CD4-positive, CD25-positive, alpha-beta regulatory T cell (primary cell): ENCODE data around the gene TNS1. TPM values are rescaled to one million over a fixed set of nuclear protein-coding genes. Genes with fewer than 3 reads are reported as not detected.

ENCODE experiments used
- ATAC-seq, 2 donors: fragments of 150-1000 bp; cut with Tn5 transposase; one replicate each; pipeline ENCODE4 v1.10.0; 2021; ENCODE audit warnings: low read depth in 2 of 2, moderate number of reproducible peaks in 2 of 2, moderate library complexity in 1 of 2
- DNase-seq, 3 donors: peaks; one replicate each; pipeline versions ENCODE4 v3.0.0 to v3.0.0-alpha.2; 2012 to 2022; ENCODE audit warnings: mixed read lengths in 1 of 3
- H3K27ac ChIP-seq: one replicate; pipeline ENCODE4 v1.7.0; 2013; ENCODE audit warnings: mild to moderate bottlenecking, low read length; ENCODE audit not compliant: insufficient read depth, poor library complexity, severe bottlenecking
- H3K27me3 ChIP-seq: one replicate; pipeline ENCODE4 v1.7.0; 2013; ENCODE audit warnings: low read length; ENCODE audit not compliant: control insufficient read depth, insufficient read depth
- H3K36me3 ChIP-seq: one replicate; pipeline ENCODE4 v1.7.0; 2013; ENCODE audit warnings: mild to moderate bottlenecking, low read length, moderate library complexity; ENCODE audit not compliant: control insufficient read depth, insufficient read depth
- H3K4me1 ChIP-seq: 2 replicates; pipeline ENCODE4 v1.7.0; 2013; ENCODE audit warnings: mild to moderate bottlenecking, low read length; ENCODE audit not compliant: insufficient read depth, control insufficient read depth, poor library complexity, severe bottlenecking
- H3K4me3 ChIP-seq: one replicate; pipeline ENCODE4 v1.7.0; 2013; ENCODE audit warnings: low read depth, mild to moderate bottlenecking, low read length, moderate library complexity
- H3K9me3 ChIP-seq, 2 experiments: 1 replicate in 1 of 2; 2 replicates in 1 of 2; pipeline ENCODE4 v1.7.0; 2013; ENCODE audit warnings: low read length in 2 of 2, mild to moderate bottlenecking in 1 of 2, moderate library complexity in 1 of 2; ENCODE audit not compliant: control insufficient read depth in 2 of 2
- H3K27ac Mint-ChIP-seq, 3 donors: one replicate each; pipeline ENCODE4 v1.8.0; 2020 to 2022; ENCODE audit warnings: mild to moderate bottlenecking in 3 of 3, mixed read lengths in 3 of 3, moderate library complexity in 2 of 3
- H3K27me3 Mint-ChIP-seq: one replicate; pipeline ENCODE4 v1.8.0; 2022; ENCODE audit warnings: mild to moderate bottlenecking, mixed read lengths
- H3K36me3 Mint-ChIP-seq: one replicate; pipeline ENCODE4 v1.8.0; 2020; ENCODE audit warnings: mixed read lengths
- H3K4me1 Mint-ChIP-seq, 4 donors: one replicate each; pipeline ENCODE4 v1.8.0; 2020 to 2022; ENCODE audit warnings: mixed read lengths in 4 of 4, mild to moderate bottlenecking in 1 of 4
- H3K4me3 Mint-ChIP-seq, 4 donors: one replicate each; pipeline ENCODE4 v1.8.0; 2020 to 2022; ENCODE audit warnings: mild to moderate bottlenecking in 4 of 4, mixed read lengths in 4 of 4, moderate library complexity in 3 of 4
- H3K9me3 Mint-ChIP-seq, 7 donors: one replicate each; pipeline ENCODE4 v1.8.0; 2020 to 2022; ENCODE audit warnings: mixed read lengths in 7 of 7, mild to moderate bottlenecking in 3 of 7, moderate library complexity in 2 of 7
- polyA plus RNA-seq, 4 donors: library from polyadenylated mRNA; unstranded; fragments of 300-500 nt; fragmentation: Illumina TruSeq; gene quantifications; one replicate each; pipeline ENCODE4 v1.2.3, GENCODE V29; 2021
- total RNA-seq: library from RNA; stranded (reverse); gene quantifications from one replicate; pipeline ENCODE4 v1.2.3, GENCODE V29; 2022

The TNS1 gene
- total and polyA plus RNA-seq, 5 donors from 2014 or later: 0.49 TPM; not detected in 4

GRCh38 chr2:217793566-217794132 lies 209.1 kb downstream of the TNS1 start:
- Mint-ChIP-seq H3K27ac (no peak overlapping the region), H3K27me3 (no peaks in the 10 kb centered on the region), H3K4me1 (peaks cover 0 to 16% (median 7%) of the 10 kb centered on the region in 4 donors), H3K4me3 (peak overlapping the region in 1 of 4 donors; percentile 63), H3K9me3 (no peaks in the 10 kb centered on the region), H3K36me3 (no peaks in the 10 kb centered on the region)
- H3K27me3 ChIP-seq: no peaks in the 10 kb centered on the region
- no peaks in the 10 kb centered on the region for H3K4me1 ChIP-seq
- no peak for DNase-seq
- no peak for ATAC-seq
- H3K27ac ChIP-seq: no peak overlapping the region
- H3K9me3 ChIP-seq: no peaks in the 10 kb centered on the region
- H3K4me3 ChIP-seq: no peak overlapping the region
- H3K36me3 ChIP-seq: no peaks in the 10 kb centered on the region

GRCh38 chr2:217792626-217793527 lies 209.9 kb downstream of the TNS1 start:
- ATAC-seq (no peak), DNase-seq (no peak)
- no peak overlapping the region for H3K27ac ChIP-seq
- Mint-ChIP-seq H3K27ac (peak overlapping the region in 1 of 3 donors; percentile 2), H3K36me3 (no peaks in the 10 kb centered on the region), H3K27me3 (no peaks in the 10 kb centered on the region), H3K4me3 (peak overlapping the region in 1 of 4 donors; percentile 63), H3K9me3 (no peaks in the 10 kb centered on the region), H3K4me1 (peaks cover 0 to 23% (median 10%) of the 10 kb centered on the region in 4 donors)
- H3K36me3 ChIP-seq: no peaks in the 10 kb centered on the region
- H3K27me3 ChIP-seq: no peaks in the 10 kb centered on the region
- H3K4me3 ChIP-seq: no peak overlapping the region
- H3K4me1 ChIP-seq: no peaks in the 10 kb centered on the region
- no peaks in the 10 kb centered on the region for H3K9me3 ChIP-seq

DNA sequence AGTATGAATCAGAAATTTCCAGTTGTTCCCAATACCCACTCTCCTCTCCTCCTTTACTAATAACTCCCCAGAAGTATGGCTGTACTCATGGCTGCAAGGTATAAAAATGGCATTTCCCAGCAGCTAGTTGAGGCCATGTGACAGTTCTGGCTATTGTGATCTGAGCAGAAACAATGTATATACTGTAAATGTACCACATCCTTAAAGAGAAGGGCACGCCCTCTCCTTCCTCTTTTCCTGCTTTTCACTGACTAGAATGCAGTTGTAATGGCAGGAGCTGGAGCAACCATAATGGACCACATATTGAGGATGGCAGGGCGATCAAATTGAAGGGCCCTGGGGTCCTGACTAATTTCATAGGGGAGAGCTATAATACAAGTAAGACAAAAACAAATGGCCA lies 211.2 kb downstream of the TNS1 start:
- Histone ChIP-seq H3K36me3 (no peaks in the 10 kb centered on the region), H3K4me3 (no peak overlapping the region), H3K9me3 (no peaks in the 10 kb centered on the region), H3K27ac (no peak overlapping the region), H3K27me3 (no peaks in the 10 kb centered on the region), H3K4me1 (no peaks in the 10 kb centered on the region)
- Mint-ChIP-seq H3K4me3 (peak overlapping the region in 2 of 4 donors; percentile 66 to 76), H3K4me1 (peaks cover 0 to 25% (median 10%) of the 10 kb centered on the region in 4 donors), H3K36me3 (no peaks in the 10 kb centered on the region), H3K27ac (no peak overlapping the region), H3K9me3 (peaks cover 0 to 1% (median 0%) of the 10 kb centered on the region in 7 donors), H3K27me3 (no peaks in the 10 kb centered on the region)
- ATAC-seq (no peak), DNase-seq (no peak)

- H3K27ac ChIP-seq: peak overlapping the region; percentile 27
- H3K36me3 ChIP-seq: no peaks in the 10 kb centered on the region
- Mint-ChIP-seq H3K4me3 (peak overlapping the region; percentile 84 to 97 (median 87)), H3K9me3 (peaks cover 0 to 1% (median 0%) of the 10 kb centered on the region in 7 donors), H3K4me1 (peaks cover 0 to 25% (median 10%) of the 10 kb centered on the region in 4 donors), H3K27ac (peak overlapping the region; percentile 9 to 50 (median 26)), H3K36me3 (no peaks in the 10 kb centered on the region), H3K27me3 (no peaks in the 10 kb centered on the region)
- DNase-seq (no peak), ATAC-seq (no peak)
- no peaks in the 10 kb centered on the region for H3K4me1 ChIP-seq
- H3K9me3 ChIP-seq: no peaks in the 10 kb centered on the region
- H3K4me3 ChIP-seq: peak overlapping the region; percentile 83
- H3K27me3 ChIP-seq: no peaks in the 10 kb centered on the region
Measured at GRCh38 chr2:217790681-217791392, 212.0 kb downstream of the TNS1 start.

- Mint-ChIP-seq H3K4me1 (peaks cover 4 to 29% (median 14%) of the 10 kb centered on the region in 4 donors), H3K9me3 (peaks cover 0 to 2% (median 0%) of the 10 kb centered on the region in 7 donors), H3K27ac (peak overlapping the region; percentile 9 to 88 (median 66)), H3K4me3 (peak overlapping the region; percentile 84 to 97 (median 87)), H3K27me3 (no peaks in the 10 kb centered on the region), H3K36me3 (no peaks in the 10 kb centered on the region)
- Histone ChIP-seq H3K4me1 (no peaks in the 10 kb centered on the region), H3K9me3 (no peaks in the 10 kb centered on the region), H3K4me3 (peak overlapping the region; percentile 83), H3K36me3 (no peaks in the 10 kb centered on the region), H3K27me3 (no peaks in the 10 kb centered on the region), H3K27ac (peak overlapping the region; percentile 27)
- ATAC-seq (peak; percentile 61 to 70), DNase-seq (peak in 2 of 3 donors; percentile 37 to 59)
Measured at GRCh38 chr2:217790195-217790594, 212.6 kb downstream of the TNS1 start.

DNA sequence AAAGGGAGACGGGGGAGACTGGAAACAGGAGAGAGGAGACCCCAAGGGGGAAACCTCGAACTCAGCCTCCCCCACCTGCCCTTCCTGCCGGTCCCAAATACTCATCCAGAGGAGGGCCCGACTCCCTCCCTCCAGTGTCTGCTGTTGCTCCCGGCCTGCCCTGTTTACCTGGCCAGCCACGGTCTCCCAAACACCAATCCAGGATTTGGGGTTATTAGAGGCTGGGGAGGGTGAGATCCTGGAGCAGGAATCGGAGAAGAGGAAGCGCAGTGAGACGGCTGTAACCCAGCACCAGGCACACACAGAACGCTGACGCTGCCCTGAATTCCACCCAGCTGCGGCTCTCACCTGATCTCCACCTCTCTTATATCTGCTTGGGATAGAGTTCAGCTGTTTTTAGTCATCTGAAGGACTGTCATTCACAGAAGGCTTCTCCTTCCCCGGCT lies 213.0 kb downstream of the TNS1 start:
- ATAC-seq (no peak), DNase-seq (peak in 1 of 3 donors; percentile 4)
- Histone ChIP-seq H3K4me3 (peak overlapping the region; percentile 83), H3K4me1 (no peaks in the 10 kb centered on the region), H3K9me3 (no peaks in the 10 kb centered on the region), H3K27me3 (no peaks in the 10 kb centered on the region), H3K27ac (peak overlapping the region; percentile 27), H3K36me3 (no peaks in the 10 kb centered on the region)
- no peaks in the 10 kb centered on the region for H3K27me3 Mint-ChIP-seq
- H3K36me3 Mint-ChIP-seq: no peaks in the 10 kb centered on the region
- H3K27ac Mint-ChIP-seq: peak overlapping the region; percentile 66 to 74 (median 70)
- peaks cover 0 to 2% (median 0%) of the 10 kb centered on the region in 7 donors for H3K9me3 Mint-ChIP-seq
- peak overlapping the region; percentile 84 to 97 (median 87) for H3K4me3 Mint-ChIP-seq
- peaks cover 4 to 29% (median 14%) of the 10 kb centered on the region in 4 donors for H3K4me1 Mint-ChIP-seq

- H3K36me3 ChIP-seq: no peaks in the 10 kb centered on the region
- ATAC-seq (peak in 1 of 2 donors; percentile 41), DNase-seq (peak; percentile 43 to 61 (median 59))
- H3K27ac Mint-ChIP-seq: peak overlapping the region; percentile 18 to 74 (median 70)
- H3K27me3 Mint-ChIP-seq: no peaks in the 10 kb centered on the region
- no peaks in the 10 kb centered on the region for H3K27me3 ChIP-seq
- no peak overlapping the region for H3K27ac ChIP-seq
- H3K4me1 Mint-ChIP-seq: peaks cover 4 to 29% (median 14%) of the 10 kb centered on the region in 4 donors
- H3K9me3 Mint-ChIP-seq: peaks cover 0 to 2% (median 0%) of the 10 kb centered on the region in 7 donors
- no peaks in the 10 kb centered on the region for H3K9me3 ChIP-seq
- H3K4me3 Mint-ChIP-seq: peak overlapping the region; percentile 84 to 97 (median 87)
- peak overlapping the region; percentile 83 for H3K4me3 ChIP-seq
- no peaks in the 10 kb centered on the region for H3K4me1 ChIP-seq
- H3K36me3 Mint-ChIP-seq: no peaks in the 10 kb centered on the region
Measured at GRCh38 chr2:217789003-217789735, 213.6 kb downstream of the TNS1 start.
